ENCODE results near the gene KLRB1.

GRCh38 chr12:9588749-9589148 lies 19.0 kb downstream of the KLRB1 start:
- no peak for TF ChIP-seq TOX (CRISPR knock-in tag; IDR thresholded peaks at IDR 0.05; ENCODE audit: borderline replicate concordance)
- TF ChIP-seq ARNTL (CRISPR knock-in tag; IDR thresholded peaks at IDR 0.05; ENCODE audit: borderline replicate concordance, low read depth) = no peak
- no peak for TF ChIP-seq TSHZ2 (CRISPR knock-in tag; IDR thresholded peaks at IDR 0.05)
- no peak for TF ChIP-seq CSRNP3 (CRISPR knock-in tag; IDR thresholded peaks at IDR 0.05)
- no peak for TF ChIP-seq PATZ1 (CRISPR knock-in tag; IDR thresholded peaks at IDR 0.05; ENCODE audit: borderline replicate concordance)
- TF ChIP-seq TCF4 (CRISPR knock-in tag; IDR thresholded peaks at IDR 0.05; ENCODE audit: borderline replicate concordance) = no peak
- TF ChIP-seq ISL1 (CRISPR knock-in tag; IDR thresholded peaks at IDR 0.05) = no peak
- no peak for TF ChIP-seq POU6F1 (CRISPR knock-in tag; IDR thresholded peaks at IDR 0.05; ENCODE audit: borderline replicate concordance, low read depth)
- no peak for TF ChIP-seq ZNF8 (CRISPR knock-in tag; IDR thresholded peaks at IDR 0.05)
- TF ChIP-seq GLIS3 (CRISPR knock-in tag; IDR thresholded peaks at IDR 0.05) = no peak
- no peak for TF ChIP-seq RARB (CRISPR knock-in tag; IDR thresholded peaks at IDR 0.05)
- no peak for TF ChIP-seq ZNF565 (CRISPR knock-in tag; conservative IDR thresholded peaks at IDR 0.05; ENCODE audit: low read depth)
- no peak for TF ChIP-seq SNAI2 (CRISPR knock-in tag; IDR thresholded peaks at IDR 0.05)
- no peak for TF ChIP-seq CSDC2 (CRISPR knock-in tag; IDR thresholded peaks at IDR 0.05)
